H1 (cell line): ENCODE measurements around the gene RNGTT. TPM values are rescaled to one million over a fixed set of nuclear protein-coding genes. Genes with fewer than 3 reads are reported as not detected.

Experiments
- CBX5 ChIP-seq: fragments of 300-800, 300-1000 bp; sonication (generic); IDR thresholded peaks from 2 replicates; pipeline ENCODE4 v1.7.1; 2016; ENCODE audit warnings: antibody characterized with exemption, low read length, low read depth
- E2F6 ChIP-seq: IDR thresholded peaks from 2 replicates; pipeline ENCODE4 v1.6.1; 2012; ENCODE audit warnings: inconsistent platforms
- JUN ChIP-seq: IDR thresholded peaks from 2 replicates; pipeline ENCODE4 v1.6.1; 2011; ENCODE audit warnings: low read depth, mild to moderate bottlenecking, improper control_type of control experiment, low read length
- MAFK ChIP-seq: IDR thresholded peaks from 2 replicates; pipeline ENCODE4 v1.6.1; 2012; ENCODE audit warnings: low read depth, mild to moderate bottlenecking, improper control_type of control experiment, low read length
- RXRA ChIP-seq: IDR thresholded peaks from 2 replicates; pipeline ENCODE4 v1.6.1; 2011; ENCODE audit warnings: low read depth, mild to moderate bottlenecking, low read length, moderate library complexity; ENCODE audit not compliant: insufficient read depth
- SP2 ChIP-seq: IDR thresholded peaks from 2 replicates; pipeline ENCODE4 v1.6.1; 2012; ENCODE audit warnings: mild to moderate bottlenecking, low read length, inconsistent platforms
- ZNF274 ChIP-seq: IDR thresholded peaks from 2 replicates; pipeline ENCODE4 v1.7.0; 2012; ENCODE audit warnings: low read length, borderline replicate concordance; ENCODE audit errors: extremely low read depth
- polyA plus RNA-seq, 7 experiments: library from polyadenylated mRNA; depleted of rRNA in 3 of 7; stranded (reverse) in 5 of 7; unstranded in 2 of 7; fragments of >200 nt in 5 of 7; fragments of 200-250 nt in 2 of 7; gene quantifications; 1 replicate in 5 of 7; 2 replicates in 1 of 7; 4 replicates in 1 of 7; pipeline versions ENCODE4 v1.2.1 to v1.2.3, GENCODE V29; 2011 to 2013; ENCODE audit warnings: missing spikeins in 2 of 7, mixed read lengths in 2 of 7
- total RNA-seq: library from RNA; stranded (reverse); fragmentation: NEBNext Ultra II Directional; extraction: Animal tissue kit (Norgen Biotek cat#: 25700); gene quantifications from 2 replicates; pipeline ENCODE4 v1.2.1, GENCODE V29; 2021
- TF ChIP-seq, protein P1 (sequence below): fragments of 300-600 bp; sonication (generic); IDR thresholded peaks from 2 replicates; pipeline ENCODE4 v1.7.1; 2012; ENCODE audit warnings: low read length, moderate library complexity, mild to moderate bottlenecking, inconsistent platforms; ENCODE audit not compliant: insufficient replicate concordance

Gene RNGTT
- total and polyA plus RNA-seq, 2 of the 8 experiments (the other 6 are each of a cell fraction or from before 2014, with no cell fraction given) = 3.6 to 21.2 TPM

- TF ChIP-seq, protein P1, sequence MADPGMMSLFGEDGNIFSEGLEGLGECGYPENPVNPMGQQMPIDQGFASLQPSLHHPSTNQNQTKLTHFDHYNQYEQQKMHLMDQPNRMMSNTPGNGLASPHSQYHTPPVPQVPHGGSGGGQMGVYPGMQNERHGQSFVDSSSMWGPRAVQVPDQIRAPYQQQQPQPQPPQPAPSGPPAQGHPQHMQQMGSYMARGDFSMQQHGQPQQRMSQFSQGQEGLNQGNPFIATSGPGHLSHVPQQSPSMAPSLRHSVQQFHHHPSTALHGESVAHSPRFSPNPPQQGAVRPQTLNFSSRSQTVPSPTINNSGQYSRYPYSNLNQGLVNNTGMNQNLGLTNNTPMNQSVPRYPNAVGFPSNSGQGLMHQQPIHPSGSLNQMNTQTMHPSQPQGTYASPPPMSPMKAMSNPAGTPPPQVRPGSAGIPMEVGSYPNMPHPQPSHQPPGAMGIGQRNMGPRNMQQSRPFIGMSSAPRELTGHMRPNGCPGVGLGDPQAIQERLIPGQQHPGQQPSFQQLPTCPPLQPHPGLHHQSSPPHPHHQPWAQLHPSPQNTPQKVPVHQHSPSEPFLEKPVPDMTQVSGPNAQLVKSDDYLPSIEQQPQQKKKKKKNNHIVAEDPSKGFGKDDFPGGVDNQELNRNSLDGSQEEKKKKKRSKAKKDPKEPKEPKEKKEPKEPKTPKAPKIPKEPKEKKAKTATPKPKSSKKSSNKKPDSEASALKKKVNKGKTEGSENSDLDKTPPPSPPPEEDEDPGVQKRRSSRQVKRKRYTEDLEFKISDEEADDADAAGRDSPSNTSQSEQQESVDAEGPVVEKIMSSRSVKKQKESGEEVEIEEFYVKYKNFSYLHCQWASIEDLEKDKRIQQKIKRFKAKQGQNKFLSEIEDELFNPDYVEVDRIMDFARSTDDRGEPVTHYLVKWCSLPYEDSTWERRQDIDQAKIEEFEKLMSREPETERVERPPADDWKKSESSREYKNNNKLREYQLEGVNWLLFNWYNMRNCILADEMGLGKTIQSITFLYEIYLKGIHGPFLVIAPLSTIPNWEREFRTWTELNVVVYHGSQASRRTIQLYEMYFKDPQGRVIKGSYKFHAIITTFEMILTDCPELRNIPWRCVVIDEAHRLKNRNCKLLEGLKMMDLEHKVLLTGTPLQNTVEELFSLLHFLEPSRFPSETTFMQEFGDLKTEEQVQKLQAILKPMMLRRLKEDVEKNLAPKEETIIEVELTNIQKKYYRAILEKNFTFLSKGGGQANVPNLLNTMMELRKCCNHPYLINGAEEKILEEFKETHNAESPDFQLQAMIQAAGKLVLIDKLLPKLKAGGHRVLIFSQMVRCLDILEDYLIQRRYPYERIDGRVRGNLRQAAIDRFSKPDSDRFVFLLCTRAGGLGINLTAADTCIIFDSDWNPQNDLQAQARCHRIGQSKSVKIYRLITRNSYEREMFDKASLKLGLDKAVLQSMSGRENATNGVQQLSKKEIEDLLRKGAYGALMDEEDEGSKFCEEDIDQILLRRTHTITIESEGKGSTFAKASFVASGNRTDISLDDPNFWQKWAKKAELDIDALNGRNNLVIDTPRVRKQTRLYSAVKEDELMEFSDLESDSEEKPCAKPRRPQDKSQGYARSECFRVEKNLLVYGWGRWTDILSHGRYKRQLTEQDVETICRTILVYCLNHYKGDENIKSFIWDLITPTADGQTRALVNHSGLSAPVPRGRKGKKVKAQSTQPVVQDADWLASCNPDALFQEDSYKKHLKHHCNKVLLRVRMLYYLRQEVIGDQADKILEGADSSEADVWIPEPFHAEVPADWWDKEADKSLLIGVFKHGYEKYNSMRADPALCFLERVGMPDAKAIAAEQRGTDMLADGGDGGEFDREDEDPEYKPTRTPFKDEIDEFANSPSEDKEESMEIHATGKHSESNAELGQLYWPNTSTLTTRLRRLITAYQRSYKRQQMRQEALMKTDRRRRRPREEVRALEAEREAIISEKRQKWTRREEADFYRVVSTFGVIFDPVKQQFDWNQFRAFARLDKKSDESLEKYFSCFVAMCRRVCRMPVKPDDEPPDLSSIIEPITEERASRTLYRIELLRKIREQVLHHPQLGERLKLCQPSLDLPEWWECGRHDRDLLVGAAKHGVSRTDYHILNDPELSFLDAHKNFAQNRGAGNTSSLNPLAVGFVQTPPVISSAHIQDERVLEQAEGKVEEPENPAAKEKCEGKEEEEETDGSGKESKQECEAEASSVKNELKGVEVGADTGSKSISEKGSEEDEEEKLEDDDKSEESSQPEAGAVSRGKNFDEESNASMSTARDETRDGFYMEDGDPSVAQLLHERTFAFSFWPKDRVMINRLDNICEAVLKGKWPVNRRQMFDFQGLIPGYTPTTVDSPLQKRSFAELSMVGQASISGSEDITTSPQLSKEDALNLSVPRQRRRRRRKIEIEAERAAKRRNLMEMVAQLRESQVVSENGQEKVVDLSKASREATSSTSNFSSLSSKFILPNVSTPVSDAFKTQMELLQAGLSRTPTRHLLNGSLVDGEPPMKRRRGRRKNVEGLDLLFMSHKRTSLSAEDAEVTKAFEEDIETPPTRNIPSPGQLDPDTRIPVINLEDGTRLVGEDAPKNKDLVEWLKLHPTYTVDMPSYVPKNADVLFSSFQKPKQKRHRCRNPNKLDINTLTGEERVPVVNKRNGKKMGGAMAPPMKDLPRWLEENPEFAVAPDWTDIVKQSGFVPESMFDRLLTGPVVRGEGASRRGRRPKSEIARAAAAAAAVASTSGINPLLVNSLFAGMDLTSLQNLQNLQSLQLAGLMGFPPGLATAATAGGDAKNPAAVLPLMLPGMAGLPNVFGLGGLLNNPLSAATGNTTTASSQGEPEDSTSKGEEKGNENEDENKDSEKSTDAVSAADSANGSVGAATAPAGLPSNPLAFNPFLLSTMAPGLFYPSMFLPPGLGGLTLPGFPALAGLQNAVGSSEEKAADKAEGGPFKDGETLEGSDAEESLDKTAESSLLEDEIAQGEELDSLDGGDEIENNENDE = no peak
- no peak for TF ChIP-seq ZNF274
- no peak for TF ChIP-seq RXRA
- no peak for TF ChIP-seq E2F6
- no peak for TF ChIP-seq JUN
- TF ChIP-seq SP2 = no peak
- no peak for TF ChIP-seq MAFK
- TF ChIP-seq CBX5 = no peak
Observed at GRCh38 chr6:88877893-88878292, 85.5 kb downstream of the RNGTT start (continued).
